ENCODE data around the gene IFT80. TPM values are rescaled to one million over a fixed set of nuclear protein-coding genes. Genes with fewer than 3 reads are reported as not detected.

The IFT80 gene
- total and polyA plus RNA-seq, 8 donors = 2.3 to 49.4 (median 11.0) TPM

DNA sequence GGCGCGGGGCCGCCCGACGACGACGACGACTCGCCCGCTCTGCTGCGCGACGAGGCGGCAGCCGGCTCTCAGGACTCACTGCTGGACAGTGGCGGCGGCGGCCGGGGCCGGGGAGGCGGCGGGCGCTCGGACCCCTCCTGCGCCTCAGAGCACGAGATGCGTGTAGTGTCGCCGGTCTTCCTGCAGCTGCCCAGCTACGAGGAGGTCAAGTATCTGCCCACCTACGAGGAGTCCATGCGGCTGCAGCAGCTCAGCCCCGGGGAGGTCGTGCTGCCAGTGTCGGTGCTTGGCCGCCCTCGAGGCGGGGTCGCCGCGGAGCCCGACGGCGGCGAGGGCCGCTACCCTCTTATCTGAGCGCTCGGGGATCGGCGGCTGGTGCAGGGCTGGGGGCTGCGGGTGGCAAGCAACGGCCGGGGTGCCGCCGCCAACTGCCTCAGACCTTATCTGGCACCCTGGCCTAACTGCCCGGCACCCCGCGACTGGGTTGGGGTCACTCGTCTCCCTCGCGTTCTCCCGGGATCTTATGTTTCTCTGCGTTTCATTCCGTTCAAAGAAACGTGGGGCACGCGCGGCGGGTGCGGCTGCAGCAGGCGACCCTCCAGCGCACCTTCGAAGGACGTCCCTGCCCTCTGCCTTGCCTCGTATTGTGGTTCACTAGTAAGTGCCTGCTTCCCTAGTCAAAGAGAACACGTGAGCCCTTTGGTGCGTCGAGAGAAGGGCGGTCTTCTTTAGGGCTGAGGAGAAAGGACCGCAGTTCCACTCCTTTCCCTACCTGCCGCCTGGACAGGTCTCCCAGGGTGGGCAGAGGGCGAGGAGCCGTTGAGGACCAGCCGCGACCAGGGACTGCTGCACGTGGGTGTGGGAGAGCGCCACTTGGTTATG, 172.8 kb downstream of the IFT80 start:
- no peaks in the 10 kb centered on the region for H3K36me3 ChIP-seq
- H3K4me3 ChIP-seq = peak overlapping the region; percentile 51 to 73 (median 60)
- peaks cover 16 to 30% (median 26%) of the 10 kb centered on the region in 4 donors for H3K4me1 ChIP-seq
- peak in 1 of 2 donors; percentile 54 for DNase-seq
- 2 to 8% (median 3%) methylated on average over 29 to 87 of the region's 87 CpGs for WGBS, 5 donors
- no peaks in the 10 kb centered on the region for H3K9me3 ChIP-seq
- TF ChIP-seq EP300 (IDR thresholded peaks at IDR 0.05) = no peak
- peak in 1 of 3 donors; percentile 13 for TF ChIP-seq POLR2AphosphoS5 (IDR thresholded peaks at IDR 0.05)
- peaks cover 0 to 56% (median 26%) of the 10 kb centered on the region in 3 donors for H3K27me3 ChIP-seq
- intact Hi-C loops (cut with DNase I; ENCODE audit: low total_unique reads) = no loop called here
- H3K27ac ChIP-seq = peak overlapping the region in 3 of 5 donors; percentile 40 to 62 (median 56)

- TF ChIP-seq POLR2A (IDR thresholded peaks at IDR 0.05) = no peak
- TF ChIP-seq CTCF (IDR thresholded peaks at IDR 0.05) = peak in 2 of 7 experiments; percentile 10 to 29
- peaks cover 16 to 30% (median 26%) of the 10 kb centered on the region in 4 donors for H3K4me1 ChIP-seq
- peak; percentile 77 to 86 for DNase-seq
- 0 to 2% (median 1%) methylated on average over 31 to 104 of the region's 104 CpGs for WGBS, 5 donors
- peak within 1 kb of the TSS; percentile 51 to 73 (median 60) for H3K4me3 ChIP-seq
- no peaks in the 10 kb centered on the region for H3K9me3 ChIP-seq
- intact Hi-C loops (cut with DNase I; ENCODE audit: low total_unique reads) = no loop called here
- H3K36me3 ChIP-seq = no peaks in the 10 kb centered on the region
- peak within 1 kb of the TSS; percentile 18 to 62 (median 40) for H3K27ac ChIP-seq
- peaks cover 0 to 56% (median 26%) of the 10 kb centered on the region in 3 donors for H3K27me3 ChIP-seq
These were observed 173.6 kb downstream of the IFT80 start, which contains the start of gene C3orf80 for GRCh38 chr3:160225176-160226025. Gene C3orf80 (plus strand): TSS chr3:160225422. CDS start chr3:160225636, 214 bp downstream.

- H3K27ac ChIP-seq = peak overlapping the region in 2 of 5 donors; percentile 40 to 62
These were observed 174.2 kb downstream of the IFT80 start for GRCh38 chr3:160224811-160225175.

DNA sequence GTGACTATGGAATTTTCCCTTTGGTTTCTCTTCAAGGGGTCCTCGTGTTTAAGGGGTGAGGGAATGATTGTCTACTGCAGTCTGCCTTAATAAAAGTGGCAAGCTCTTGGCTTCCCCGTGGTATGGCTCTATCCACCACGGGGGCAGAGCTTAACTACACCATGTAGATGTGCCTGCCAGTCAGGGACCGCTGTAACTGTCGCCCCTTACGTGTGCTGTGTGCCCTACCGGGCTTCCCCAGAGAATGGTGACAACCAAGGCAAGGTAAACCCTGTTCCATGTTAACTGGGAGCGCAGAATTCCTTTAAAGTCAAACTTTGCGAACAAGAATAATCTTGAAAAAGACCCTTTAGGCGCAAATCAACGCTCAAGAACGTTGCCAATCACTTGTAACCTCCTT, 174.8 kb downstream of the IFT80 start:
- no peaks in the 10 kb centered on the region for H3K36me3 ChIP-seq
- H3K9me3 ChIP-seq = no peaks in the 10 kb centered on the region
- H3K4me3 ChIP-seq = peak overlapping the region in 1 of 4 donors; percentile 73
- DNase-seq = no peak
- no peak overlapping the region for H3K27ac ChIP-seq
- intact Hi-C loops (cut with DNase I; ENCODE audit: low total_unique reads) = no loop called here
- 50 to 69% (median 59%) methylated on average over 12 of the region's 12 CpGs for WGBS, 5 donors
- peaks cover 0 to 51% (median 26%) of the 10 kb centered on the region in 3 donors for H3K27me3 ChIP-seq
- no peak for TF ChIP-seq POLR2AphosphoS5 (IDR thresholded peaks at IDR 0.05)
- no peak for TF ChIP-seq CTCF (IDR thresholded peaks at IDR 0.05)
- no peak for TF ChIP-seq POLR2A (IDR thresholded peaks at IDR 0.05)
- TF ChIP-seq EP300 (IDR thresholded peaks at IDR 0.05) = no peak
- H3K4me1 ChIP-seq = peaks cover 16 to 30% (median 26%) of the 10 kb centered on the region in 4 donors

More at GRCh38 chr3:160224811-160225175, 174.2 kb downstream of the IFT80 start:
- Histone ChIP-seq H3K36me3 (no peaks in the 10 kb centered on the region), H3K9me3 (no peaks in the 10 kb centered on the region), H3K4me1 (peaks cover 16 to 30% (median 26%) of the 10 kb centered on the region in 4 donors), H3K4me3 (peak overlapping the region; percentile 51 to 73 (median 60)), H3K27me3 (peaks cover 0 to 56% (median 26%) of the 10 kb centered on the region in 3 donors)
- no peak for TF ChIP-seq POLR2A (IDR thresholded peaks at IDR 0.05)
- TF ChIP-seq POLR2AphosphoS5 (IDR thresholded peaks at IDR 0.05) = no peak
- TF ChIP-seq CTCF (IDR thresholded peaks at IDR 0.05) = no peak
- TF ChIP-seq EP300 (IDR thresholded peaks at IDR 0.05) = no peak
- WGBS, 5 donors = 15 to 20% (median 16%) methylated on average over 16 of the region's 16 CpGs
- DNase-seq = no peak
- intact Hi-C loops (cut with DNase I; ENCODE audit: low total_unique reads) = no loop called here
